Brain pericyte (primary cell): ENCODE data around the gene GRM7.

Experiments
- DNase-seq: peaks from one replicate; pipeline ENCODE4 v3.0.0-alpha.2; 2012; ENCODE audit warnings: low read depth, low spot score

Gene GRM7

DNA sequence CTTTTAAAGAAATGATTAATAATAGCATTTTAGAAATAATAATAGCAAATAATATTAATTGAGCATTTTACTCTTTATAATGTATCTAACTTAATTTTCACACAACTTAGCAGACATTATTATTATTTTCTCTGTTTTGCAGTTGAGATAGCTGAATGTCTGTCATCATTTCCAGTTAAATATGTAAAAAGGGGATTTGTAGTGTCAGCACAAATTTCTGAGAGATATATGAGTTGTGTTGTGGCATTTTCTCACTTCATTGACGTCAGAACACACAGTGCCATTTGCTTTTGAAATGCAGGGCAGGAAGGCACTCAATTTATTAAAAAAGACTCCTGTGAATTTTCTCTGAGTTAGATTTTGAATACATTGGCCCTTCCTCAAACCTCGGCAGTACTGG, 111.0 kb downstream of the GRM7 start:
- DNase-seq = no peak

DNA sequence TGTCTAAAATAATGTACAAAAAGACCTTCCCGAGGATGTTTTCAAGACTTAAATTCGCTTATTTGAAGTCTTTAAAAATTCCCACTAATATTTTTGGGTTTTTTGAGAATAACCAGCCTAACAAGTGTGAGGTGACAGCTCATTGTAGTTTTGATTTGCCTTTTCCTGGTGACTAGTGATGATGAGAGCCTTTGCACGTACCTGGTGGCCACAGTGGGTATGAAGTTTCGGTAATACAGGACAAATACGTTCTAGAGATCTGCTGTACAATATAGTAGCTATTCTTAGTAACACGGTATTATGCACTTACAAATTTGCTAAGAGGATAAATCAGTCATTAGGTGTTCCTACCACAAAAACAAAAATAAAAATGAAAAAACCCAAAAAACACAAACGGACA, 124.9 kb downstream of the GRM7 start:
- no peak for DNase-seq

DNA sequence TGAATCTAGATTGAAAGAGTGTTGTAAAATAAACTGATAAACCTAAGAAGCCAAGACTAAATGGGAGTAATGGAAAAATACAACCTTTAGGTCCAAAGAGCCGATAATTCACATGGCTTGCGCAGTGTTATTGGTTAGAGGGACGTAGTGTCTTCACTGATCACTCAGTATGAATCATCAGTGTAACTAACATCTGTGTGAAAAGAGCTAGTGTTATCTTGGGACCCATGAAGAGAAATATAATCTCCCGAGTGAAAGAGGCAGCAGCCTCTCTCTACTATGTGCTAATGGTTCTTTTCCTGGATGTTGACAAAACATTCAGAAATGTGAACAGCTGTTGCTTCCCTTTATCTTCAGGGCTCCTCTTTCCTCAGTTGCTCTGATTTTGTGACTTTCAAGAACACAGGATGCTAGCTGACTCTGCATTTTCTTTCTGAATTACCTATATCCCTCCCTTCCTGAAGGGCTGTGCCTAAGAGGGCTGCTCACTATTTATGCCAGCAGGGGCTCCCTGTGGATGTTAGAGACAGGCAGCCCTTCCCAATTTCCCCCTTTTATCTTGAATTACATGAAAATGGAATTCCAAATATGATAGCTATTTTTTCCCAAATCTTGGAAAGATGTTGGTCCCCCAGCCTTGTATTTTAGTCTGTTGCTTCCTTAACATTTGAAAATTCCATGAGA, 128.8 kb downstream of the GRM7 start:
- DNase-seq = no peak

DNA sequence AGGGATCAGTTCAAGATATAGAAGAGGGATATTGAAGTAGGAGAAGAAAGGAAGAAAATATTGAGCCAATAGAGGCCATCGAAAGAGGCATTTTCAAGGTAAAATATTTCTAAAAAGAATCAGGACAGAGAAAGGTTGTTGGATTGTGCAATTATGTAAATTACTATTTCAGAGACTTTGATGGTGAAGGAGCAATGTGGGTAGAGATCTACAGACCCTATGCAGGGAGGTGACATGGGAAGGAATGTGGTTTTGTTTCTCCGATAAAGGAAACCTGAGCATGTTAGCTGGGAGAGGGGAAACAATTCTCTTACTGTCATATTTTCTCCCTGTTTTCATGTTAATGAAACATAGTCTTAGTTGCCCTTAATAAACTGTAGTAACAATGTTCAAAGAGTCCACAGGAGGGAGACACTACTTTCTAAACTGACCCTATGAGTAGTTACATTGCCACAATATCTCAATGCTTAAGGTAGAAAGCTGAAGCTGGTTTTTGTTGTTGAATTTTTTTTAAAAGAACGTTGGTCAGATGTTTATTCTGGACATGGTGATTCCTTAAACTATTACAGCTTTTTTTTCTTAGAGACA, 133.3 kb downstream of the GRM7 start:
- no peak for DNase-seq

DNA sequence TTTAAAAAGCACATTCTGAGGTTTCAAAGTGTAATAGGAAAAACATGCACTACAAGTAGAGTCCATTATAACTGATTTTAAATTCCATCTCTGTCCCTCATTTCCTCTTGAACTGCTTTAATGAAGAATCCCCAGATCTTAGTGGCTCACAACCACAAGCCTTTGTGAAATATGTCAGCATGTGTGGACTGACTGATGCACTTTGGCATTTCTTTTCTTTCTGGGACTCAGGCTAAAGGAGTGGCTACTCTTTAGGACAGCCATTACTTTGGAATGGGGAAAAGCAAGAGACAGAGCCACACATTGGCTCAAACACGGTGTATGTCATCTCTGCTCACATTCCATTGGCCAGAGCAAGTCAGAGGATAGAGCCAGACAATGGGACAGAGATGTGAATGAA, 139.6 kb downstream of the GRM7 start:
- DNase-seq = no peak

DNA sequence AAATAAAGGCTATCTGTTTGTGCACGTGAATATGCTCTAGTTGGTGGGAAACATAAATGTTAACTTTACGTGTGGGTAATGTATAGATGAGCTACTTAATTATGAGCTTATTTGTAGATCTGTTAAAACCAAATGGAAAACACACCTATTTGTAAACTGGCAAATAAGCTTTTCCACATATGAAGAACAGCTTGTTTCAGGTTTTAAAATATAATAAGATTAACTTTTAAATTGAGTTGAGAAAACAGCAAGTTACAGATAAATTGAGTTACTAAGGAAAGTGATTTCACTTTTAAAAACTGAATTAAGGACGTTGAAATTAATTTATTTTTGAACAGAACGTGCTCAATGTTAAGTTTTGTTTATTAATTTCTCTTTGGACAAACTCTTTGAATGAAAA, 140.5 kb downstream of the GRM7 start:
- no peak for DNase-seq

DNA sequence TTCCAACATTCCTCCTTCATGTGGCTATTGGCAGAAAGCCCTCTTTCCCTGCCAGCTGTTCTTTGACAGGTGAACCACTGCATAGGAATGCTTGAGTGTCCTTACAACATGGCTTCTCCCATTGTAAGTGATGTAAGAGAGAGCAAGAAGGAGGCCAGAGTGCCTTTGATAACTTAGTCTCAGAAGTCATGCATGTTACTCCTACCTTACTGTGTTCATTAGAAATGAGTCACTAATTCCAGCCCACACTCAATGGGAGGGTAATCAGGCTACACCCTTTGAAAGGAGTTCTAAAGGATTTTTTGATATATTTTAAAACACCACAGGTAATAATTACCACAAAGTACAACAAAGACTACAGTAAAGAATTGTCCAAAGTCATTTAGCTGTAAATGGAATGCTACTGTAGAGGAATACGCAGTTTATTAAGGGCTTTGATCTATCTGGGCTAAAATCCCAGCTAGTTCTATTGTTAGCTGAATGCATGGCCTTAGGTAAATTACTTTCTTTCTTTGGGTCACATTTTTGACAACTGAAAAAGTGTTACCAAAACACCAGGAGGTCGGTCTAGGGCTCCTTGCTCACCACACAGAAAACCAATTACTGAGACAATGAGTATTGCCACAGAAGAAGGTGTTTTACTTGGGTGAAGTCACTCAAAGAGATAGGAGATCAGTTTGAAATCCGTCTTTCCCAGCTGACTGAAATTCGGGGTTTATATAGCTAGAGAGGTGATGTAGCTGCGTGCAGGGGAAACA, 154.9 kb downstream of the GRM7 start:
- DNase-seq = no peak

DNA sequence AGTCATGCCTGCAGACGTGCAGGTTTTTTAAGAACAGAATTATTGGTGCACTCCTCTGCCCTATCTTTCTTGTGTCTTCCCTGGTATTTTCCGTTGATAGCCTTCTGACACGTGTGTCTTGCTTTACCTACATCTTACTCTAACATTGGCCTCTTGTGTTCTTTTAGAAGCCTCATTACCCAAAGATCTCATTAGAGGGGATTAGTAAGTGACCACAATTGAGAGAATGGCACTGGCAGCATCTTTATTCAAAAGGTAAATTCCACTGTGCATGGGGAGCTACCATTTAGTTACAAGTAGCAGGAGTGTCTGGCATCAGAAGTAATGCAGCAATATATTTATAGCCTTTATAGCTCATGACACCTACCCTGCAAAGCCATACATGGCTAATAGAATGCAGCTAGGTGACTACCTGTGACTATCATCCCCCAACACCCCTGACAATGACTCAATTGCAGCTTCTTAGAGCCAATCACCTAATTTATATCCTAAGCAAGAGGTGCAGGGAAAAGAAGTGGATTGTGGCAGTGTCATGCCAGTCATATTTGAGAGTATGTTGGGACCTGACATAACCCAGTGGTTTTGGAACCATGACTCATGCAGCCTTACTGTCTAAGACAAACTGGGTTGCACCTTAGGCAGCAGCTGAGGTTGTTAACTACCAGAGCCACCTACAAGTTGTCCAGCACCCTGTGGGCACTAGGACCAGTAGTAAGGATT, 164.8 kb downstream of the GRM7 start:
- DNase-seq = no peak

DNA sequence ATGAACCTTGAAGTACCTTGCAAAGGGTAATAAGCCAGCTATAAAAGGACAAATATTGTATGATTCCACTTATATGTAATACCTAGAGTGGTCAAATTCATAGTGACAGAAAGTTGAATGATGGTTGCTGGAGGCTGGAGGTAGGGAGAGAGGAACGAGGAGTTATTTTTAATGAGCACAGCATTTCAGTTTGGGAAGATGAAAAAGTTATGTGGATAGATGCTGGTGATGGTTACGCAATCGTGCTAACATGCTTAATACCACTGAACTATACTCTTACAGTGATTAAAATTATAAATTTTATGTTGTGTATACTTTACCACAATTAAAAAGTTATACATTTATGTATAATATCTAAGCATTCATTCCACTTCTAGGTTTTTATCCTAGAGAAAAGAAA, 168.6 kb downstream of the GRM7 start:
- DNase-seq = no peak

DNA sequence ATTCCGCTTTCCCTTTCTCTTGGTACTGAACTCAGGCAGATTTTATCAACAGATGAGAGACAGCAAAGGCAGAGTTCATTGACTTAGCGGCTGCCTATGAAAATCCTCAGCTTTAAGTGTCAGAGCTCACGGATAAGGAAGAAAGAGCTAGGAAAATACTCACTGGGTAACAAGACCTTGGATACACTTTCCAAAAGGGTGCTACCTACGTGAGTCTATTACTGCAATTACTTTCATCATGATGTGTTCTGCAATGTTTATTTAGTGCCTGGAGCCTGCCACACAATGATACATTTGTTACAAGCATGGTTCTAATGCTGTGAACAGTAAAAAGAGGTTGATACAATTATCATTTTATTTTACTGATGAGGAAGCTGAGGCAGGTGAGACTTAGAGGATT, 177.5 kb downstream of the GRM7 start:
- DNase-seq = no peak

DNA sequence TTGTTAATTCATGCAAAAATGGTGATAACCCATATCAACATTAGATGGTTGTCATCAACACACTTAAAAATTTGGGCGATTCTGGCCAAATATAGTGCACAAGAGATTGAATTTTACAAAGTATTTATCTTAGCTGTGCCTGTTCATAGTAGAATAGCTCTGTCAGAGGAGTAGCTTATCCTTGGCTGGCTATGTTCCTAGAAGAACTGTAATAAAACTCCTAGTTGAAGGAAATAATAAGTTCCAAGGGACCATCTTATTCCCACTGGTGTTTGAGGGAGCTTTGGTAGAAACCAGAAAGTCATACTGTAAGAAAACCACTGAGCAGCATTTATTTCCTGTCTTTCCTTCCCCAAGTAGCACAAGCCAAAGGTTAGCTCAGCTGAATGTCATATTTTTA, 201.8 kb downstream of the GRM7 start:
- no peak for DNase-seq

DNA sequence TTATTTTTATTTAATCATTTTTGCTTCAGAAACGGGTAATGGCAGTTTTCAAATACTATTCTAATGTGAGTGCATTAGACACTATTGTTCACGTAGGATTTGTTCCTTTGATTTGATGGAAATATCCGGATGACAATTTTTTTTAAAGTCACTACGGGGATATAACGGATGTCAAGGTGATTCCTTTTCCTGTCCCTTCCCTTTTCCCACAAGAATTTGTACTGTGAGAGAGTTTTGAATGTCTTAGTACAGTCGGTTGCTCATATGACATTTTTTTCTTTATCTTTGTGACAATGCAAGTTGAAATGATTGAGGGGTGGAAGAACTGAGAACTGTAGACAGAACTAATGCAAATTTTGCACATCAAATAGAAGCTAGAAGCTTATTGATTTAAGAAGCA, 209.5 kb downstream of the GRM7 start:
- DNase-seq = no peak

DNA sequence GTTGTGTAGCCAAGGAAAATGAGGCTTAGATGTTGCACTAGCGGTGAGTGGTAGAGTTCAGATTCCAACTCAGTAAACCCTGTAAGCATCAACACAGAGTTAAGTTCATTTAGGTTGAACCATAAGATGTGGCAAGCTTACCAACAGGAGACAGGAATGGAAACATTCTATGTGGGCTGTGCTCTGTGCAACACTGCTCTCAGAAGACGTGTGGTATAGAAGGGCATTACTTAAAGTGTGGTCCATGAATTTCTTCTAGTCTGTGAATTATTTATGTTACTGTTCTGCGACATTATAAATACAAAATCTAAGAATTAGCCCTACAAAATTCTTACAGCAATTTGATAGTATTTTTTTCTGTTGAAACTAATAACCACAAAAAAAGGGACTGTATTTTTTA, 213.3 kb downstream of the GRM7 start:
- DNase-seq = no peak

DNA sequence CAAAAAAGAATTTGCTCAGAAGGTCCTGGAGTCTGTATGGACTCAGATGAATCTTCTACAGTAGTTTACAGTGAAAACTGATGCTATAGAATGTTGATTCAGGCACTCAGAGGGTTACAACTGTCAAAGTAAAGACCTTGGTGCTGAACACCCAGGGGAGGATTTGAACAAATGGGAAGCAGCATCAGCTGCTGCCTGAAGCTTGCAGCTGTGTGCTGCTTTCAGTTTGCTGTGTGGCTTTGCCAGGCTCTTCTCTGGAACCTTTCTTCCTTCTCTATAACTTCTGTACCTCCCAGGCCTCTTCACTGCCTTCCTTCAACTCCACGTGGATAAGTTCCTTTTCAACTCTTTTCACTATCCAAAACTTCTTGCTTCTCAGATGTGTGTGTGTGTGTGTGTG, 214.2 kb downstream of the GRM7 start:
- no peak for DNase-seq

DNA sequence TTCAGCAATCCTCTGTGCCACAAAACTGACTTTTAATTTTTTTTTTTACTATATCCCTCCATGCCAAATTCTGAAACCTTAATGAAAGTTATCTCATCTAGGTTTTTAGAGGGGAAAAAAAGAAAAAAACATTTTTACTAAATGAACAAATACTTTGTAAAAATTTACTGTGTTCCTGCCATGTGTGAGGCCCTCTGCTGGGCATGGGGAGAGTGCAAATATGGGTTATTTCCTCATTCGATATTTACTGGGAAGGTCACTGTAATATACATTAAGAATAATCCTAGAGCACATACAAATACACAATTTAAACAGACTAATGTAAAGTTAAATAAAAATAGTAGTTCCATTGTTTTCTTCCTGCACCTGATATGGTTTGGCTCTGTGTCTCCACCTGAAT, 215.0 kb downstream of the GRM7 start:
- DNase-seq = no peak

DNA sequence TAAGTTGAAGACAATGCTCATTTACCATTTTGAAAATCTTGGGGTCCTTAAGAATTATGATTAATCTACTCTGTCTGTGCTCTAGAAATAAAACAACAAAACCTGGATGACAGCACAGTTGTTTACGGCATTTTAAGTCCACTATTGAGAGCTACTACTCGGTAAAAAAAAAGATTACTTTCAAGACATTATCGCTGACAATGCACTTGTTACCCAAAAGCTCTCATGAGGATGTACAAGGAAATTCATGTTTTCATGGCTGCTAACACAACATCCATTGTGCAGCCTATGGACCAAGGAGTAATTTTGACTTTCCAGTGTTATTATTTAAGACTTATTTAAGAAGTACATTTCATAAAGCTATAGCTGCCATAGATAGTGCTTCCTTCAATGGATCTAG, 221.3 kb downstream of the GRM7 start:
- no peak for DNase-seq

DNA sequence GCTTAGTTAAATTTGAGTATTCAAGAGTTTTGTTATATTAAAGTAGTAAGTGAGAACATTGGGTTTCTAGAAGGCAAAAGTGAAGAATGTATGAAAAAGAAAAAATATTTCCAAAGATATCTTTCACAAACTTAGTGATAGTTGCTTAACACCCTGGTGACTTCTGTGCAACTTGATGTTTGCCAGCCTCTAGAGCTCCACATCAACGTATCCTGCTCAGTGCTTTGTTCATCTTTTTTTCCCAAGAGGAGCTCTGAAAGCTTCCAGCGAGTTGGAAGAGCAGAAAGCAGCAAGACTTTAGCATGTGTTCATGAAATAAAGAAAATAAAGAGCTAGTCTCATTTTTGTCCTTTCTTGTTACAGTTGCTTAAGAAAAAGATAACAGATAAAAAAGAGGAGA, 225.5 kb downstream of the GRM7 start:
- DNase-seq = no peak

DNA sequence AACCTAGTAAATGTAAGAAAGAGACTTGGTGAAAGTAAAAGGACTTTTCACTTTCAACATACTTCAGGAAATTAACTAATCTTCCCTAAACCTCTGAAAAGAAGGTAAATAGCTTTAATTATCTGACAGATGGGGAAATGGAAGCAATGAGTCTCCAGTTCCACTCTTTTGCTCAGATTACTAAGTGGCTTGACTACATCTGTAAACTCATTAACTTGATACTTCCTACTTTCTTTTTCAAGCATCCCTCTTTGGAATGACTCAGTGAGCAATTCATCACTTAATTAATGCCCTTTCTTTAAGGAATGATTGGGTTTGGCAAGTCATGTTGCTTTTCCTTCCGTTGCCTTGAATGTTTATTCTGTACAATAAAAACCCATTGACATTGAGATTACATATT, 234.2 kb downstream of the GRM7 start:
- no peak for DNase-seq

DNA sequence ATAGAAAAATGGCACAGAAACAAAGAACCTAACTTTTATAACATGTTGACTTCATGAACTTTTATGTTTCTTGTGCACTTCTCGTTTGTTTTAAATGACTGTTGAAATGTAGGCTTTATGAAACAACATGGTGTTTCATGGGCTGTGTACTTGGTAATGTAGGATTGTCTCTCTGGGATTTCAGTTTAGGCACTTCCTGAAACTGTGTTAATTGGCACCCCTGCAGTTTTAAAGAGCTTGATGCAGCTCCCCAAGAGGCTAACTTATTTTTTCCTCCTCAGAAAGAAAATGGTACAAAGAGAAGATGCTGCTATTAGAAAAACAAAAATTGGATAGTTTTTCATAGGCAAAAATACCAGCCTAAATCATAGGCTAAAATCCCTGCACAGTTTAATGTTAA, 239.2 kb downstream of the GRM7 start:
- DNase-seq = no peak

DNA sequence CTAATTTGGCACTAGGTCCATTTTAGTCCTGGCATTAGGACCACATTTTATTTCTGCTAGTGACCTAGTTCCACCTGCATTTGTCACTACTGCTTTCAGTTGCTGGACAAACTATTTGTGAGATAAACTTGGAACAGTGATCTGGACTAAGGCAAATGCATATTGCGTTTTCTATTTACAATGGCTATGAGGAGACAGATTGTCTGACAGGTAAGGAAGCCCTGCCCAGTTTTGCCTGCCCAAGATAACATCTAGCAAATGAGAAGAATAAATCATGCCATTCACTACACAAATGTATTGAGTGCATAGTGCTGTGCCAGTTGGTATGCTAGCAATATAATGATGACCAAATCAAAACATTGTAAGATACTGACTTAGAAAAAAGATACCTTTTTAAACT, 245.7 kb downstream of the GRM7 start:
- no peak for DNase-seq

DNA sequence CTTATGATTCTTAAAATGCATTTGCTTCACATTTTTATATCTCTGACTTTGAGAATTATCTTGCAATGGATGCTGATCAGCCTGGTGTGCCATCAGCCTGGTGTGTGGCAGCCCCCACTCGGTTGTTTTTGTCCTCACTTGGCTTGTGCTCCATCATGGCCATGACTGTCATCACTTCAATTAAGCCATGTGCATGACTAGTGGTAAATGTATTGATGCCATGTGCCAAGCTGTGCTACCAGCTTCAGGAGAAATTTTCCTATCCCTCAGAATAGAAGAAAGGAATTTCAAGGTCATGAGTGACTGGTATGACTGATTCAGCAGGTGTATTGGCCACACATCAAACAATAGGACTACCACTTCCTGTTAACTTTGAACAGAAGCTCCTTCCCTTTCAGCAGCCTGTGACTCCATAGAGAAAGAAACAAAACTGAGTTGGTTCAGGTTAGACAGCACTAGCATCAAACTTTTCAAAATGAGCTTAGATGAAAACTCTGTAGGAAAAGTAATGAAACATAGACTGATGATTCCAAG, 251.7 kb downstream of the GRM7 start:
- DNase-seq = no peak

DNA sequence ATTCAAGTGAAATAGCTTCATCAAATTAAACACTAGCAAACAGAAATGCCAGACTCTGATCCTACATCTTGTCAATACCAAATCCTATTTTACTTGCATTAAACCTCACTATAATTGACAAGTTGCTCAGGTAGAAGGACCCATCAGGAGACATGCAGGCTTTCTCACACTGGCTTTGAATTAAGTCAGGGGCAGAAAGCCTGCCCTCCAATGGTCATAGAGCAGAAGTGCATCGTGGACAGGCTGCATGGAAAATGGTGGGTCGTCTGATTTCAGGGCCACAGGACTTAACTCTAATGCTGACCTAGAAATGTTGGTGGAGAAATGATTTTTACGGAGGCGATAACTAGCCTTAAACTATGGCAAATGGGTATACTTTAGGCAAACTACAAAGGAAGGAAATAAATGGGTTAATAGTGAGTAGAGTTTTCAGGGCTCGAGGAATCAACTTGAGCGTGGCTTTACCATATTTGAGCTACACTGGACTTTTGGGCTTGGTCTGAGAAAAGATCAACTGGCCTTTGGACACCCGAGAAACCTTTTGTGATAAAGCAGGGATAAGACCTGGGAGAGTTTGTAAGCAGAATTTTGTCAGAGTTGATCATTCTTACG, 283.9 kb downstream of the GRM7 start:
- DNase-seq = no peak
